Neutrophil (primary cell): ENCODE results near the gene GALNTL6.

Experiments used
- H3K27ac ChIP-seq: fragments of 200-600 bp; sonication (generic); 2 replicates; pipeline ENCODE4 v1.5.1; 2016; ENCODE audit warnings: mild to moderate bottlenecking, moderate library complexity
- H3K27me3 ChIP-seq: fragments of 200-600 bp; sonication (generic); 2 replicates; pipeline ENCODE4 v1.6.0; 2016; ENCODE audit warnings: mild to moderate bottlenecking
- H3K36me3 ChIP-seq: fragments of 200-600 bp; sonication (generic); 2 replicates; pipeline ENCODE4 v1.5.1; 2017
- H3K4me1 ChIP-seq, 2 experiments: fragments of 200-600 bp in 1 of 2; sonication (generic) in 1 of 2; 1 replicate in 1 of 2; 2 replicates in 1 of 2; pipeline versions ENCODE4 v1.5.1 to v1.6.1; 2013 to 2016; ENCODE audit warnings: low read depth in 1 of 2, low read length in 1 of 2, mild to moderate bottlenecking in 1 of 2, moderate library complexity in 1 of 2; ENCODE audit not compliant: control insufficient read depth in 1 of 2, insufficient read depth in 1 of 2
- H3K4me3 ChIP-seq, 2 experiments: fragments of 200-600 bp in 1 of 2; sonication (generic) in 1 of 2; 1 replicate in 1 of 2; 2 replicates in 1 of 2; pipeline ENCODE4 v1.5.1; 2013 to 2016; ENCODE audit warnings: low read depth in 1 of 2, low read length in 1 of 2, mild to moderate bottlenecking in 1 of 2, moderate library complexity in 1 of 2
- H3K9me3 ChIP-seq: fragments of 200-600 bp; sonication (generic); 2 replicates; pipeline ENCODE4 v1.5.1; 2016
- CTCF ChIP-seq: fragments of 200-600 bp; sonication (generic); IDR thresholded peaks from 2 replicates; pipeline ENCODE4 v1.5.1; 2016; ENCODE audit warnings: antibody characterized with exemption

GALNTL6 gene

GRCh38 chr4:173005912-173006633 lies 1192.9 kb downstream of the GALNTL6 start:
- TF ChIP-seq CTCF = no peak
- no peak overlapping the region for H3K4me3 ChIP-seq
- H3K36me3 ChIP-seq = no peaks in the 10 kb centered on the region
- no peak overlapping the region for H3K27ac ChIP-seq
- H3K9me3 ChIP-seq = no peaks in the 10 kb centered on the region
- H3K4me1 ChIP-seq = peaks cover 7 to 11% of the 10 kb centered on the region in 2 experiments
- H3K27me3 ChIP-seq = no peaks in the 10 kb centered on the region

GRCh38 chr4:173008436-173008835 lies 1195.2 kb downstream of the GALNTL6 start:
- TF ChIP-seq CTCF = no peak

DNA sequence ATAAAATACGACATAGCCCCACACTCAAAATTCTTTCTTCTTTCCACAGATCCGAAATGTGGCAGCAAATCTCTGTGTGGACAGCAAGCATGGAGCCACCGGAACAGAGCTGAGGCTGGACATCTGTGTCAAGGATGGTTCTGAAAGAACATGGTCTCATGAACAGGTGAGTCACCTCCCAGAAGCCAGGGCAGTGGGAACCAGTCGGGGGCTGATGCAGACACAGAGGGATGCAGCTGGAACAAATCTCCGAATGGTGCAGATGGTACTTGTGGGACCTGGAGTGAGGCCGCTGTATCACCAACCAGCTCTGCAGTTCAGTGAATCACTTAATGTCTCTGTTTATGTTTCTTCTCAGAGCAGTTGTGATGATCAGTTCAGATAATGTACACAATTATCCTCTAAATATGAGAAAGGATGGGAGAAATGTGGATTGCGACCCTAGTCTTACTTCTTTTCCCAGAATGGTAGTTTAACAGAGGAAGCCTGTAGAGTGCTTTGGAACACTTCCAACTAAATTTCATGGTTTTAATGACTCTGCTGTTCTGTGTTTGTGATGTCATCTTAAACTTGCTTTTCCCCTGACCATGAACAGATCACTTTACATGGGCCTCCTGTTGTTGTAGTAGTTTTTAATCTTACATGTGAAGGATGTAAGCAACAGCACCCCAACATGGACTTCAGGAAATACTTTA lies 1196.1 kb downstream of the GALNTL6 start:
- no peaks in the 10 kb centered on the region for H3K4me1 ChIP-seq
- no peaks in the 10 kb centered on the region for H3K36me3 ChIP-seq
- H3K9me3 ChIP-seq = no peaks in the 10 kb centered on the region
- no peak overlapping the region for H3K27ac ChIP-seq
- no peaks in the 10 kb centered on the region for H3K27me3 ChIP-seq
- H3K4me3 ChIP-seq = no peak overlapping the region
- no peak for TF ChIP-seq CTCF

More at GRCh38 chr4:173008436-173008835, 1195.2 kb downstream of the GALNTL6 start:
- Histone ChIP-seq H3K27ac (no peak overlapping the region), H3K27me3 (no peaks in the 10 kb centered on the region), H3K4me3 (no peak overlapping the region), H3K4me1 (peaks cover 0 to under 1% of the 10 kb centered on the region in 2 experiments), H3K36me3 (no peaks in the 10 kb centered on the region), H3K9me3 (no peaks in the 10 kb centered on the region)

DNA sequence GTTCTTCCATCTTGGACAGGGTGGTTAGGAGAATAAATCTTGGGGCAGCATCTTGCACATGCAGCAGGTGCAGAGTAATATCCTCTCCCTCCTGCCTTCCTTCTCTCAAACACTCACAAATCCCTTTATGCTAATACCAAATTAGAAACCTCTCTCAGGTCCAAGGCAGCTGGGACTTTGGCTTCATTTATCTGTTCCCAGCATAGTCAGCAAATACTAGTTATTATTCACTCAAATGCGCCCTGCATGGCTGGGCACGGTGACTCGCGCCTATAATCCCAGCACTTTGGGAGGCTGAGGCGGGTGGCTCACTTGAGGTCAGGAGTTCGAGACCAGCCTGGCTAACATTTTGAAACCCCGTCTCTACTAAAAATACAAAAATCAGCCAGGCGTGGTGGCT lies 1199.4 kb downstream of the GALNTL6 start:
- Histone ChIP-seq H3K4me3 (no peak overlapping the region), H3K27me3 (no peaks in the 10 kb centered on the region), H3K4me1 (no peaks in the 10 kb centered on the region), H3K27ac (no peak overlapping the region), H3K36me3 (no peaks in the 10 kb centered on the region), H3K9me3 (no peaks in the 10 kb centered on the region)
- TF ChIP-seq CTCF = no peak

GRCh38 chr4:173013232-173013930 lies 1200.2 kb downstream of the GALNTL6 start:
- H3K4me1 ChIP-seq = no peaks in the 10 kb centered on the region
- peak; percentile 86 for TF ChIP-seq CTCF
- no peak overlapping the region for H3K27ac ChIP-seq

More at GRCh38 chr4:173013232-173013930, 1200.2 kb downstream of the GALNTL6 start:
- Histone ChIP-seq H3K4me3 (no peak overlapping the region), H3K27me3 (no peaks in the 10 kb centered on the region), H3K9me3 (no peaks in the 10 kb centered on the region), H3K36me3 (no peaks in the 10 kb centered on the region)
